Diencephalon (tissue), 1 donor: ENCODE results near the gene LIPJ. TPM values are rescaled to one million over a fixed set of nuclear protein-coding genes. Genes with fewer than 3 reads are reported as not detected.

ENCODE experiments used
- small RNA-seq: library from RNA; depleted of rRNA; stranded (forward); fragments of <200 nt; gene quantifications from one replicate; pipeline ENCODE3, GENCODE V24; 2014
- total RNA-seq: library from RNA; depleted of rRNA; stranded (reverse); fragments of >200 nt; gene quantifications from one replicate; pipeline ENCODE4 v1.2.3, GENCODE V29; 2014

The LIPJ gene, protein sequence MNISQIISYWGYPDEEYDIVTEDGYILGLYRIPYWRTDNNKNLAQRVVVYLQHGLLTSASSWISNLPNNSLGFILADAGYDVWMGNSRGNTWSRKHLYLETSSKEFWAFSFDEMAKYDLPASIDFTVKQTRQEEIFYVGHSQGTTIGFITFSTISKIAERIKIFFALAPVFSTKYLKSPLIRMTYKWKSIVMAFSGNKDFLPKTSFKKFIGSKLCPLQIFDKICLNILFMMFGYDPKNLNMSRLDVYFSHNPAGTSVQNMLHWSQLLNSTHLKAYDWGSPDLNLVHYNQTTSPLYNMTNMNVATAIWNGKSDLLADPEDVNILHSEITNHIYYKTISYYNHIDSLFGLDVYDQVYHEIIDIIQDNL
- total RNA-seq: 1.6 TPM

DNA sequence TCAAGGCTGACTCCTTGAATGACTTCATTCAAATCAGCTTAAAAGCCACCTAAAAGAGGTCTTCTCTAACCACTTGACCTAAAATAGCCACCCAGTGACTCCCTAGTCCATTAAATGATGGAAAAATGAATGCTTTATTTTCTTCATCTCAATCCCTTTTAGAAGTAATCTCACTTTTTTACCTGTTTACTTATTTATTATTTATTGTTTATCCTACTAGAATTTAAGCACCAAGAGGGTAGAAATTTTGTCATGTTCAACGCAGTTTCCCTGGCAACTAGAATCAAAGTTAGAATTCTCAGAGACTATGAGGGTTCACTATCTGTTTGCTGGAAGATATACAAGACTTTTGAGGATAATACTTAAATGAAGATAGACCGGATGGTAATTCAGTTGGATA lies at the start of gene LIPJ:
TSS of gene LIPJ (plus strand) at position 301 of the 400 bp plus-strand sequence. CDS start 3,926 bp downstream, outside the sequence.

DNA sequence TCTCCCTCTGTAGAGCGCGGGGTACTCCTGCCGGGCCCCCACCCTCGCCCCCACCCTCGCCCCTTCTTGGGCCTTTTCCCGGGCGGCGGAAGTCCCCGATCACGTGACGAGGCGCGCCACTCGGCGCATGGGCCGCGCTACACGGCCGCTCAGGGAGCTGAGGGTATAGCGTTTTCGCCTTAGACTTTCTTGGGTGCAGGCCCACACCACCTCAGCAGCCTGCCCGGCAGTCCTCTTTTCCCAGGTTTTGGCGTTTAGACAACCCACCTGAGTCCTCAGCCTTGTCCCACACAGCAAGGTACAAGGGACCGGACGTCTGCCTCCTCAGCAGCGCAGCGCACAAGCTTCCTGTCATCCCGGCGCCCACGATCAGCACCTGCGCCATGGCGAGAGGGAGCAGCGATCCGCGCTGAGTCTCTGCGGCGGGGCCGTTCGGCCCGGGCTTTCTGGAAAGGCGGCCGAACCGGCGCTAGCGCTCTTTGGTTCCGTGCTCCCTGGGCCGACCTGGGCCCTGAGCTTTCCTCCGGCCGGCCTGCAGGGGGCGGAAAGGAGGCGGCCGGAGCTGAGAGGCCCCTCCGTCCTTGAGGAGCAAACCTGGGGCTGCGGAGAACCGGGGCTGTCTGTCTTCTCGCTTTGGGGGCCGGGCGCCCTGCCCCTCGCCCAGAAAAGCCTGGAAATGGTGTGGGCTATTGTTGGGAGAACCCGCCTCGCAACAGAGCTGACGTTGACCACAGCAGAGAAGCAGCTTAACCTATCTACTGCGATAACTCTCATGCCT lies 3.6 kb upstream of the LIPJ start, which contains the start of gene RNLS:
TSS of gene RNLS (minus strand) at position 513 of the 778 bp plus-strand sequence.

Small RNAs within 50 kb of the gene (small RNA-seq; reads per million reads assigned to genes)
- gene RF00019: not detected

Other genes starting within 250 kb of the LIPJ start
- 8.8 TPM for gene RNLS, start 3.4 kb upstream of the LIPJ start, total RNA-seq
- gene LIPF, start 77.7 kb downstream of the LIPJ start, total RNA-seq: not detected
- not detected for gene LIPK, start 119.5 kb downstream of the LIPJ start, total RNA-seq
- not detected for gene LIPN, start 173.3 kb downstream of the LIPJ start, total RNA-seq
- gene LIPM, start 216.0 kb downstream of the LIPJ start, total RNA-seq: not detected